OCI-LY7 (cell line): ENCODE results near the gene TMEM164. TPM values are rescaled to one million over a fixed set of nuclear protein-coding genes. Genes with fewer than 3 reads are reported as not detected.

Experiments
- BruUV-seq: library from RNA; stranded (reverse); fragments of 400-500 nt; replicated peaks from 2 replicates; lab custom pipeline; 2021; lab: Mats Ljungman, UMichigan
- CTCF ChIA-PET: fragments of 300-600 bp; sonication (Branson Sonifier 250); formaldehyde crosslinking; loops from one replicate; lab custom pipeline; 2022; ENCODE audit warnings: antibody characterized with exemption; ENCODE audit not compliant: unreplicated experiment; lab: Charles Lee
- POLR2A ChIA-PET: fragments of 300-600 bp; sonication (Branson Sonifier 250); formaldehyde crosslinking; loops from one replicate; lab custom pipeline; 2022; ENCODE audit warnings: antibody characterized with exemption; lab: Charles Lee
- DNase-seq: peaks from one replicate; pipeline ENCODE4 v3.0.0-alpha.2; 2015; ENCODE audit warnings: low spot score
- H2AFZ ChIP-seq: fragments of 200-600 bp; sonication (generic), shearing (Covaris generic); 2 replicates; pipeline ENCODE4 v1.6.1; 2014; ENCODE audit warnings: mild to moderate bottlenecking, antibody characterized with exemption, low read length, moderate library complexity
- H3K27ac ChIP-seq: fragments of 200-600 bp; sonication (generic); 2 replicates; pipeline ENCODE4 v1.5.1; 2014; ENCODE audit warnings: mixed run types, low read depth, mild to moderate bottlenecking, moderate library complexity, low read length, inconsistent platforms; ENCODE audit not compliant: poor library complexity, severe bottlenecking
- H3K36me3 ChIP-seq: fragments of 200-600 bp; sonication (generic); 2 replicates; pipeline ENCODE4 v1.6.1; 2014; ENCODE audit warnings: mild to moderate bottlenecking, antibody characterized with exemption, low read length, moderate library complexity, mixed read lengths; ENCODE audit not compliant: insufficient read depth
- H3K4me1 ChIP-seq: fragments of 200-600 bp; sonication (generic); 2 replicates; pipeline ENCODE4 v1.5.1; 2014; ENCODE audit warnings: mild to moderate bottlenecking, low read length; ENCODE audit not compliant: insufficient read depth, poor library complexity, severe bottlenecking
- H3K4me2 ChIP-seq: fragments of 200-600 bp; sonication (generic); 2 replicates; pipeline ENCODE4 v1.6.1; 2014; ENCODE audit warnings: mild to moderate bottlenecking, low read length
- H3K4me3 ChIP-seq: fragments of 200-600 bp; sonication (generic); 2 replicates; pipeline ENCODE4 v1.5.1; 2014; ENCODE audit warnings: mild to moderate bottlenecking, low read depth, low read length; ENCODE audit not compliant: poor library complexity, severe bottlenecking
- H3K79me2 ChIP-seq: fragments of 200-600 bp; sonication (generic); 2 replicates; pipeline ENCODE4 v1.6.1; 2016; ENCODE audit warnings: low read depth, mild to moderate bottlenecking, low read length, moderate library complexity, mixed read lengths; ENCODE audit not compliant: insufficient read depth
- H3K9me2 ChIP-seq: fragments of 200-600 bp; sonication (generic); 2 replicates; pipeline ENCODE4 v1.6.1; 2016; ENCODE audit warnings: mild to moderate bottlenecking, low read length, mixed read lengths; ENCODE audit not compliant: insufficient read depth
- H3K9me3 ChIP-seq: fragments of 200-600 bp; sonication (generic); 2 replicates; pipeline ENCODE4 v1.6.1; 2014; ENCODE audit warnings: mild to moderate bottlenecking, mixed run types, low read length, mixed read lengths
- H4K20me1 ChIP-seq: fragments of 200-600 bp; sonication (generic); 2 replicates; pipeline ENCODE4 v1.6.1; 2014; ENCODE audit warnings: mild to moderate bottlenecking, antibody characterized with exemption, low read length, moderate library complexity, mixed read lengths; ENCODE audit not compliant: insufficient read depth
- EZH2phosphoT487 ChIP-seq: fragments of 200-600 bp; sonication (generic); IDR thresholded peaks from 2 replicates; pipeline ENCODE4 v1.6.1; 2018; ENCODE audit warnings: low read depth, borderline replicate concordance, mild to moderate bottlenecking, mixed run types, antibody characterized with exemption, low read length, moderate library complexity, mixed read lengths
- intact Hi-C: fragments of 100-400 bp; cut with micrococcal nuclease; formaldehyde crosslinking; loops from one replicate; pipeline ENCODE4 v1.10.0; 2022; ENCODE audit not compliant: unreplicated experiment
- total RNA-seq, 2 experiments: library from RNA; depleted of rRNA in 1 of 2; stranded (reverse); fragments of >200 nt in 1 of 2; shearing (Covaris generic) in 1 of 2; gene quantifications; 2 replicates each; pipeline ENCODE4 v1.2.3, GENCODE V29; 2014 to 2022
- TF ChIP-seq, protein P1 (sequence below): fragments of 200-600 bp; sonication (generic); conservative IDR thresholded peaks from 2 replicates; pipeline ENCODE4 v1.5.1; 2014; ENCODE audit warnings: mild to moderate bottlenecking, antibody characterized with exemption, low read length, moderate library complexity, mixed read lengths

The TMEM164 gene
- total RNA-seq, 2 experiments from 2014 or later = 7.2 to 11.1 TPM

DNA sequence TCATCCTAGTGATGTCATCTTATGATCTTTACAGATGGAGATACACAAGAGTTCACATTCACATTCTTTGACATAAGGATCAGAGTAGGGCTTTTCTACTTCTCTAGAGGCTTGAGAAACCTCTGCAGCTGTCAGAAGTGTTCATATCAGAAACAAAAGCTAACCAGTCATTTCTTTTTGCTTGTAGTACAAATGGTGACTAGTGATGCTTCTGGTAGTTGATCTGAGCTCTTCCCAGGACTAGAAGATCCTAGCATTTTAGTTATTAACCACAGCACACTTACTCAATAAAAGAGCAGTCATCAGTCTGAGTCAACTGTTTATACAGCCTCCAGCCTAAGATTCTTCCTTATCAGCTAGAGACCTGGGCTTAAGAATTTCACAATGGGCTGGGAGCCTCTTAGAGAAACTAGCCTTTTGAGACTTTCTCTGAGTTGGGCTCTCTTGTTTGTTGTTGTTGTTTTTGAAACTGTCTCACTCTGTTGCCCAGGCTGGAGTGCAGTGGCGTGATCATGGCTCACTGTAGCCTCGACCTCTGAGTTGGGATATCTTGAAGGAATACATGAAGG lies 84.1 kb downstream of the TMEM164 start:
- DNase-seq = no peak
- no peak overlapping the region for H2AFZ ChIP-seq
- BruUV-seq = no TSS peak
- no peaks in the 10 kb centered on the region for H3K9me3 ChIP-seq
- no peaks in the 10 kb centered on the region for H3K4me1 ChIP-seq
- H3K79me2 ChIP-seq = no peaks in the 10 kb centered on the region
- no peak overlapping the region for H3K4me2 ChIP-seq
- H4K20me1 ChIP-seq = no peaks in the 10 kb centered on the region
- no peak overlapping the region for H3K4me3 ChIP-seq
- POLR2A ChIA-PET = no interaction called here
- CTCF ChIA-PET = no interaction called here
- TF ChIP-seq EZH2phosphoT487 = no peak
- TF ChIP-seq, protein P1, sequence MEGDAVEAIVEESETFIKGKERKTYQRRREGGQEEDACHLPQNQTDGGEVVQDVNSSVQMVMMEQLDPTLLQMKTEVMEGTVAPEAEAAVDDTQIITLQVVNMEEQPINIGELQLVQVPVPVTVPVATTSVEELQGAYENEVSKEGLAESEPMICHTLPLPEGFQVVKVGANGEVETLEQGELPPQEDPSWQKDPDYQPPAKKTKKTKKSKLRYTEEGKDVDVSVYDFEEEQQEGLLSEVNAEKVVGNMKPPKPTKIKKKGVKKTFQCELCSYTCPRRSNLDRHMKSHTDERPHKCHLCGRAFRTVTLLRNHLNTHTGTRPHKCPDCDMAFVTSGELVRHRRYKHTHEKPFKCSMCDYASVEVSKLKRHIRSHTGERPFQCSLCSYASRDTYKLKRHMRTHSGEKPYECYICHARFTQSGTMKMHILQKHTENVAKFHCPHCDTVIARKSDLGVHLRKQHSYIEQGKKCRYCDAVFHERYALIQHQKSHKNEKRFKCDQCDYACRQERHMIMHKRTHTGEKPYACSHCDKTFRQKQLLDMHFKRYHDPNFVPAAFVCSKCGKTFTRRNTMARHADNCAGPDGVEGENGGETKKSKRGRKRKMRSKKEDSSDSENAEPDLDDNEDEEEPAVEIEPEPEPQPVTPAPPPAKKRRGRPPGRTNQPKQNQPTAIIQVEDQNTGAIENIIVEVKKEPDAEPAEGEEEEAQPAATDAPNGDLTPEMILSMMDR = no peak
- H3K27ac ChIP-seq = no peak overlapping the region
- intact Hi-C loops = no loop called here
- no peaks in the 10 kb centered on the region for H3K36me3 ChIP-seq
- no peaks in the 10 kb centered on the region for H3K9me2 ChIP-seq

DNA sequence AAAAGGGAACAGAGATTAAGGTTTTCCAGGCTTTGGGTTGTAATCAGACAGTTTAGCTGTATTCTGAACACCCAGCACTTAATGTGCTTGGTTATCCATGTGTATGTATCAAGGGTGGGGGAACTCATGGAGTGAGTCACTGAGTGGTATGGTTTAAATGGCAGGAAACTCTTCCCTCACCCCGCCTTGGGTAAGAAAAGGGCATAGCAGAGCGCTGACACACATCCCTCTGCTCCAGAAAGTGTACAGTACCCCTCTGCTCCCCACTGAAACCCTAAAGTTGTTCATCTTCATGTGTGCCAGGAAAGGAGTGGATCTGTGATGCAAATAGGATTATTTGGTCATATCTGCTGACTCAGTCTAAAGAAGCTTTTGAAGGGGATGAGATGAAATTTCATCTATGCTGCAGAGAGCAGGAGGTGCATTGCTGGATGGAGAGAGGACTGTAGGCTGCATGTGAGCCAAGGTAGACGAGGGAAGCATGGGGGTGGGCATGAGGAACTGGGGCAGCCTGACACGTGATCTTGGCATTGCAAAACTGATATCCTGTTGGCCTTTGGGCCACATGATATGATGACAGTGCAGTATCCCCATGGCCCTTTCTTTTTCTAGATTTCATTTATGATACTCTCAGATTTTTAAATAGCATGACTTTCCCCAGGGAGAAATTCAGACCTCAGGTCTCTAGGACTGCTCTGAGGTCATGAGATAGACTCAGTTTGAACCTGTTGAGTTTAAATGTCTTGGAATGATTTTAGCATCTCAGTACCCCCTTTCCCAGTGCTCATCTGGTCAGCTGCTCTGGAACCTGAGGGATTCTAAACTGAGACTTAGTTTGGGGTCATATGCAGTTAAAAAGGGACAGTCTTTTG lies 84.8 kb downstream of the TMEM164 start:
- POLR2A ChIA-PET = interaction anchor here (0.5 kb wide), 1 partner anchor 542 kb away, joined by 3 read pairs; no protein-coding TSS in a partner anchor
- H4K20me1 ChIP-seq = no peaks in the 10 kb centered on the region
- intact Hi-C loops = no loop called here
- no peak overlapping the region for H3K4me2 ChIP-seq
- H3K9me2 ChIP-seq = no peaks in the 10 kb centered on the region
- H3K4me3 ChIP-seq = no peak overlapping the region
- no peaks in the 10 kb centered on the region for H3K9me3 ChIP-seq
- no TSS peak for BruUV-seq
- H3K36me3 ChIP-seq = no peaks in the 10 kb centered on the region
- CTCF ChIA-PET = no interaction called here
- no peaks in the 10 kb centered on the region for H3K79me2 ChIP-seq
- no peak for TF ChIP-seq EZH2phosphoT487
- TF ChIP-seq, protein P1 = no peak
- no peak for DNase-seq
- H3K27ac ChIP-seq = no peak overlapping the region
- H3K4me1 ChIP-seq = no peaks in the 10 kb centered on the region
- no peak overlapping the region for H2AFZ ChIP-seq
